Epidermal melanocyte (primary cell): ENCODE results near the gene KCNMA1.

ENCODE experiments used
- DNase-seq: peaks from one replicate; pipeline ENCODE4 v3.0.0; 2011; ENCODE audit warnings: low spot score; ENCODE audit not compliant: insufficient read length

Gene KCNMA1

GRCh38 chr10:77309092-77309491 is 328.5 kb downstream of the KCNMA1 start:
- no peak for DNase-seq

DNA sequence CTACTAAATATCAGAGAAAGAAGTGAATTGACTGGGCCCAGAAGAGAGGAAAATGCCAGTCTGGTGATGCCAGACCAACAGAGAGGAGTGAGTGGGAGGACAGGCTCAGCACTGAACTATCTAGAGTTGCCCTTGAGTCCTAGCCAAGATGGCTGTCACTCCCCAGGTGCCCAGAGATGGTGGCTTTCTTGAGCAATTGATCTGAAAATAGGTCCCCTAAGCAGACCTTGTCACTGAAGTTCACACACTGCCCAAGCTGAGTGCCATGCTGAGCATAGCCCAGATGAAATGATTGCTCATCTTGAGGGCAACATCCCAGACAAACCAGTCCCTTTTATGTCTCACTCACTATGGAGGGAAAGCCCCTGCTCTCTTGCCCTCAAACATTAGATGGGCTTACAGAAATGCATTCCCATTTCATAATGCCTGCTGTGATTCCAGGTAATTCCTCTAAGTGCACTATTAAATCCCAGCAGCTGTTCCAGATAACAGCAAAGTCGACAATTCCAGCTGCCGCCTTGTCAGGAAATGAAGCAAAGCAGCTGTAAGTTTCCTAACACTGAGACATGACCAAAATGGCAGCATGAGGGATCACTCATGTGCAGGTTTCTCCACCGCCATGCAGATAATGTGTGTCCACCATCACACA is 329.4 kb downstream of the KCNMA1 start:
- no peak for DNase-seq

GRCh38 chr10:77306666-77307065 is 330.9 kb downstream of the KCNMA1 start:
- DNase-seq: no peak

DNA sequence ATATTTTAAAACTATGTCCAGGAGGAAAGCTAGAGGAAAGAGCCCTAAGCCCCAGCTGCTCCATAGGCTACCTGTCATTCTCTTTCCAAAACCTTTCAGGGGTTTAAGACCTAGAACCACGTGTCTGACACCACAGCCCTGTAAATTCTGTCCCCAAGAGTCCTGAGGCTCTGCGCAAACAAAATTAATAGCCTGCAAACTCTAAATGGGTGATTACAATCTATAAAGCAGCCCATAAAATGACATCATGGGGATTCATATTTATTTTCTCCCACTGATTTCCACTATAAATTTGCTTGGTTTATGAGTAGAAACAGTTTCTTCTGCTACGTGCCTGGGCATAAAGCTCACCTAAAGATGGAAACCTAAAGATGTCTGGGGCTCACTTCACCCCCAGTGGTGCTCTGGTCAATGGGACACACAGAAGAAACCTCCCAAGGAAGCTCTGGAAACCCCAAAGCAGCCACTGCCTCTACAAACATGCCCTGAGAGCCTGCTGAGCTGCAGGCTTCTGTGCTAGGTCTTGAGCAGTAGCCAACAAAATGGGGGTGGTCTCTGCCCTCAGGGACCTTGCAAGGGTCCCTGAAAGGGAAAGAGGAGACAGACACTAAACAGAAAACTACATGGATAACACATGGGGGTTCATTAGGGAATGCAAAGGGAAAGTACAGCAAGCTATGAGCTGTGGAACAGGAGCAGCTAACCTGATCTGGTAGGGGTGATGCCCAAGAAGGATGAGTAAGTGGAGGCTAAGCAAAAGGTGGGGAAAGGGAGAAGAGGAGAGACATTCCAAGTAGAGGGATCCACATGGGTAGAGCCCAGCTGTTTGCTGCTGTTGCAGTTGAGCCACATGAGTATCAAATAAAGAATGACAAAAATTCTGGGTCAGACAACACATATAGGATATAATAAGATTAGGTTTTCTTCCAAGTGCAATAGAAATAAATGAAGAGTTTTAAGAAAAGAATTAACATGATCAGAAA is 331.7 kb downstream of the KCNMA1 start:
- DNase-seq: no peak

- DNase-seq: no peak
Observed at GRCh38 chr10:77304192-77304591, 333.4 kb downstream of the KCNMA1 start.

GRCh38 chr10:77301305-77301730 is 336.3 kb downstream of the KCNMA1 start:
- no peak for DNase-seq

DNA sequence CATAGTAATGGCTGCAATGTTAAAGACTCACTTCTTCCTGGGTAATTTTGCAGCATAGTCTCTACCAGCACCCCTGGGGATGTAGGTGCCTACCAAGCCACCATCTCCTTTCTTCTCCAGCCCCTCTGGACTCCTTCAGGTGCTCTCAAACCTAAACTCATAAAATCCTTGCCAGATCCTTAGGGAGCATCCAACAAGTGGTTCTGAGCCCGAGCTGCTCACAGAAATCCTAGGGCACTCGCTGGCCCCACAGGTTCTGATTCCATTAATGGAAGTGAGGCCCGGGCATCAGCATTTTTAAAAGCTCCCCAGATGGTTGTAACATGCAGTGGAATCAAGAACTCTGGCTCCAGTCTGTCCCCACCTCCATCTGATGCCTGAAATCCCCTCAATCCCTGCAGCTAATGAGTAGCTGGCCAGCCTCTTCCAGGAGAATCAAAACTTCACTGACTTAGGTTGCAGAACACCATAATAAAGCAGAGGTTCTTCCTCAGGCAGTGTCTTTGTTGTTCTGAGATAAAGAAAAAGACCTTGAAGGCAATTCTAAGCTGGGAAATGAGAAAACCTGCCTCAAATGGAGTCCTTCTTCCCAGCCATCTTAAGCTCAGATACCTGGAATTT is 336.8 kb downstream of the KCNMA1 start:
- no peak for DNase-seq

GRCh38 chr10:77299320-77299719 is 338.3 kb downstream of the KCNMA1 start:
- DNase-seq: no peak

DNA sequence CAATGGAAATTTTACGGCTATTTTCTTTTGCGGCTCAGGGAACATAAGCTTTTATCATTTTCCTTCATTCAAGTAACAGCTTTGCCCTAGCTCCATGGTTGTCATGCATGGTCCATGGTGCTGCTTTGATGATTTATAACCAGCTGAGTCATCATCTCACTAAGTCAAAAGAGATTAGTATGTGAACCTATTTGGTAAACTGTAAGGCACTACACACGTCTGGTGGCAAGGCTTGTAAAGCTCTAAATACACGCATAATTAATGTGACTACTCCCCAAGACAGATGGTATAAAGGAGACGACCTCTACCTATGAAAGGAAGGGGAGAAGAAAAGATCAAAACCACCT is 340.2 kb downstream of the KCNMA1 start:
- no peak for DNase-seq

DNA sequence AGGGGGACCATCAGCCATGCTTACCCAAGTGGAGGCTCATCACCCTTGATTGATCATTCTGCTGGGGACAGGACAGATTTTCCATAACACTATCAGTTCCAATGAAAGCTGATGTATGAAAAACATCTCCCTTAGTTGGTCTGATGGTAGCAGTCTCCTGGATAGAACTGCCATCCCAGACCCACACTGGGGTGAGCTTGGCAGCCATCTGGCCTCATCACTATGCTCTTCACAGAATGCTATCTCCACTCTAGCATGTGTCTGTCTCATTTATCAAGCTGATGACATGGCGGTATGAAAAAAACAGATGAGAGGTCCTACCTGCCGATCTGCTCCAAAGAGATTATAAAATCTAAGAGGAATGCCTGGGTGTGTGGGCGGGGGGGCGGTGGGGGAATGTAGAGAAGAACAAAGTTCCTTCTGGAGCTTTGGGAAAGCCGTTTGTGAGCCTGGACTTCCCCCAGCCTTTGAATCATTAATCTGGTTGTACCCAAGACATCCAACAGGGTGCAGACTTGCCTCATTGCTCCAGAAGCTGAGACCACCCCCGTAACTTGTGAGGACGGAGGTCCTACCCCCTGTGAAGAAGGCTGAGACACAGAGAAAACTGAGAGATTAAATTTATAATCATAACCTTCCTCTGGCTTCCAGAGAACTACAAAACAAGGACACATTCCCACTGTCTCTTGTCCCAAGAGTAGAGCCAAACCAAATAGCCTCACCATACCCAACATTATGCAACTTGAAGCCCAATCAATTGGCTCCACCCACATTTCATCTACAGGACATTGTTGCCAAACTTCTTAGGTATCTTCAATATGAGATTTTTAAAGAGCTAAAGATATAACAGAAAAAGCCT is 340.8 kb downstream of the KCNMA1 start:
- no peak for DNase-seq

GRCh38 chr10:77293773-77294172 is 343.8 kb downstream of the KCNMA1 start:
- DNase-seq: no peak

- no peak for DNase-seq
Observed at GRCh38 chr10:77293347-77293746, 344.3 kb downstream of the KCNMA1 start.

DNA sequence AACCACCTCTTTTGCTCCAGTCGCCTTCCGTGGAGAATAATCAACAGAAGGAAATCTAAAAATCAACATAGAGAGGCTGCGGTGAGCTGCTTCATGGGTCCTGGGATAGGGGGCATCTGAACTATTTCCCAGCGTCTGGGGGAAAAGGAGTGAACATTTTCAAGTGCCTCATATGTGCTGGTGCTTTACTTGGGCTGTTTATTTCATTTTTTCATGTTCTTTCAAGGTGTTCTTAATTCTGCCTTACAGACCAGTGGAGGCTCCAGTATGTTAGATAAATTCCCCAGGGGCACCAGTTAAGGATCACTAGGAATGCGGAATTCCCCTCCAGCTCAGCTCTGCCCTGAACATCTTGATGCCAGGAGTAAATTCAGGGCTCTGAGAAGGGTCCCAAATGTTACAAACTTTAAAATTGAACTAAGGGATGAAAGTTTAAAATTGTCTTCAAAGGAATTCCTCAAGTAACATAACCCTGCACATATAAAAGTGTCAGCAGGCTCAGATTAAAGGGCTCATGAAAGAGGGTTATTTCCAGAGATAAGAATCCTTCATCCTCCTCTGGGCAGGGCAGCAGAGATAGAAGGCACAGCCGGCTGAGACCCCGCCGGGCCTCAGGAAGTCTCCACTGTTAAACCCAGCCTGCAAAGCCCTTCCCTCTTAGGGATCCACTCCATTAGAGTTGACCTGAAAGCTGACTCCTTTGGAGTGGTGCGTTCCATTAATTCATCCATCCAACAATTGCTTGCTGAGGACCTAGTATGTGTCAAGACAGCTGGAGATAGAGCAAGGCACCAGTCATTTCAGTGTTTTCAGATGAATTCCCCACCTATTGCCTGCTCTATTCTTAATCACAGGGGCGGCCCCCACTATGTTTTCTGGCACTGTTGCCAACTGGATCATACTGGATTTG is 345.8 kb downstream of the KCNMA1 start:
- no peak for DNase-seq

DNA sequence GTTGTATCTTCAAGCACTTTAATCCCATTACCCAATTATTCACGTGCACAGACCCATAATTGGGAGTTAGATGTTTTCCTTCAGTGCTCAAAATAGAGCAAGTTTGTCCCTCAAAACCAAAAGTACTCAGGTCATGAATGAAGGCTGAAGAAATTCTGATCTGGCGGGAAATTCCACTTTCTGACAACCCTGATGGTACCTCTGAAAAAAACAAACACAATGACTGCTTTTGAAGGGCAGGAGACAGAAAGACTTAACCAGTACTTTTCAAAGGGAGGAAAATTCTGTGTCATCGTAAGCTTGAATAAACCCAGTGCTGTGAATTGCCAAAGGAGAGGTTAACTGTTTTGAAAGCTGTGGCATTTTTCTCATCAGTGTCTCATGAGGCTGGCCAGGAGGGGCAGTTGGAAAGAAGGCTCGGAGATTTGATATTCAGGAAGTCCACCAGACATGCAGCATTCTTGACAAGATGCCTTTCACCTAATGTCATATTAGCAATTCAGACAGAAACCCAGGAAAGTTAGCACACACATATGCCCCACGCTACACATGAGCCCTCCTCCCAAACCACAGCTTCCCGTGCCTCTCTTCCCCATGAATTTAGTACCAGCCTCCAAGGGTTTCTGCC is 347.0 kb downstream of the KCNMA1 start:
- no peak for DNase-seq

- no peak for DNase-seq
Observed at GRCh38 chr10:77289790-77290189, 347.8 kb downstream of the KCNMA1 start.

GRCh38 chr10:77289027-77289501 is 348.5 kb downstream of the KCNMA1 start:
- no peak for DNase-seq

DNA sequence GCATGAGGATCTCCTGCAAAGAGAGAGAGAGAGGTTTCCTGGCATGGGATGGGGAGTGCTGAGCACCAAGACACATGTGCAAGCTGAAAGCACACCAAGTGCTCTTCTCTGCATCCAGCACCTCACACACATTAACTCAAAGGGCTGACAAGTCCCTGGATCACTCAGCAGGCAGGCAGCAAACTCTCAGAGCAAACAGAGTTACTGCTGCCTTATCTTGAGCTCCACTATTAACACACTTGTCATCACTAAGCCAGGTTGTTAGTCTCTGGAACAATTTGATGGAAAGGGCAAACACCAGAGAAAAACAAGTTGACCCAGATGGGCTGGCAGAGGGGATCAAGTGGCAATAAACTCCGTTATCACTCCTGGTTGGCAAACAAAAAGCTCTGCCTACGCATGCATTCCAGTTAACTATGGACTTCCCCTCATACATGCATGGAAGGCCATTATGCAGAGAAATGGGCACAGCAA is 349.9 kb downstream of the KCNMA1 start:
- no peak for DNase-seq

- DNase-seq: no peak
Observed at GRCh38 chr10:77286531-77287508, 350.8 kb downstream of the KCNMA1 start.
